Gastrocnemius medialis (tissue), 4 donors: Measurements from ENCODE around the gene MIGA2.

Experiments
- CTCF ChIP-seq, 5 experiments: fragments of 450-650 bp in 3 of 5; fragments of 200-600 bp in 2 of 5; sonication (generic) in 2 of 5; IDR thresholded peaks in 4 of 5; conservative IDR thresholded peaks in 1 of 5; 1 replicate in 4 of 5; 2 replicates in 1 of 5; pipeline ENCODE4 v1.5.1; 2016 to 2019; ENCODE audit warnings: antibody characterized with exemption in 5 of 5, mild to moderate bottlenecking in 3 of 5, moderate library complexity in 3 of 5
- POLR2A ChIP-seq, 2 donors: fragments of 450-650 bp; IDR thresholded peaks; one replicate each; pipeline ENCODE4 v1.6.1; 2017; ENCODE audit warnings: antibody characterized with exemption in 2 of 2, mild to moderate bottlenecking in 2 of 2, moderate library complexity in 2 of 2

- TF ChIP-seq CTCF (IDR thresholded peaks at IDR 0.05 in 4 of 5, conservative IDR thresholded peaks at IDR 0.05 in 1 of 5), result no peak
- TF ChIP-seq POLR2A (IDR thresholded peaks at IDR 0.05), result no peak
Observed at GRCh38 chr9:128995791-128996190, 40.6 kb upstream of the MIGA2 start.
